GM18867 (cell line): ENCODE measurements around the gene DNAJC30.
"Not testable (repeated sequence)": the region's sequence is repeated elsewhere in the genome, so short reads cannot be mapped to it uniquely, and the experiment has no call there.

ENCODE experiments used
- ATAC-seq: cut with Tn5 transposase; IDR thresholded peaks from one replicate; pipeline ENCODE4 v1.9.1; 2021; ENCODE audit warnings: mild to moderate bottlenecking, moderate library complexity; ENCODE audit not compliant: unreplicated experiment

DNAJC30 gene

GRCh38 chr7:73683056-73683787, at the start of gene DNAJC30, which contains the start of gene BUD23:
TSS of gene DNAJC30 (minus strand) at chr7:73683453. CDS start at chr7:73683423, 30 bp downstream.
TSS of gene BUD23 (plus strand) at chr7:73683597. CDS start at chr7:73683626, 29 bp downstream.
- peak; percentile 89 for ATAC-seq

DNA sequence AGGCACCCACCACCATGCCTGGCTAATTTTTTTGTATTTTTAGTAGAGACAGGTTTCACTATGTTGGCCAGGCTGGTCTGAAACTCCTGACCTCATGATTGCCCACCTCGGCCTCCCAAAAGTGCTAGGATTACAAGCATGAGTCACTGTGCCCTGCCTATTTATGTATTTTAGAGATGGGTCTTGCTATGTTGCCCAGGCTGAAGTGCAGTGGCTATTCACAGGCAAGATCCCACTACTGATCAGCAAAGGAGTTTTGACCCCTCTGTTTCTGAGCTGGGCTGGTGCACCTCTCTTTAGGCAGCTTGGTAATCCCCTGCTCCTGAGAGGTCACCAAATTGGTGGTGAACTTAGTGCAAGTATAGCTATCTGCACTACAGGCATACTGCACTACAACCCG, 49.1 kb upstream of the DNAJC30 start:
- no peak for ATAC-seq

DNA sequence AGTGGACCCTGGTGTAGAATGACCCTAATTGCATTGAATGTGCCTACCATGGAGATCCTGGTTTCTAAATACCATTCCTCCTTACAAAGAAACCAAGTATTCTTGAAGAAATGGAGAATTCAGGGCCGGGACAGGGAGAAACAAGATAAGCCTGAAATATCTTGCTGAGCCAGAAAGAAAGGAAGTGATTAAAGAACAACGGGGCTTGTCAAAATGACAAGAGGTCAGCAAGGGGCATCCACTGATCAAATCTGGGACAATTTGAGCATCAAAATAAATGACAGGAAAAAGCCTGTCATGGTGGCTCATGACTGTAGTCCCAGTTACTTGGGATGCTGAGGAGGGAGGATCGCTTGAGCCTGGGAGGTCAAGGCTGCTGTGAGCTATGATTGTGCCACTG, 47.2 kb upstream of the DNAJC30 start:
- ATAC-seq, result no peak

DNA sequence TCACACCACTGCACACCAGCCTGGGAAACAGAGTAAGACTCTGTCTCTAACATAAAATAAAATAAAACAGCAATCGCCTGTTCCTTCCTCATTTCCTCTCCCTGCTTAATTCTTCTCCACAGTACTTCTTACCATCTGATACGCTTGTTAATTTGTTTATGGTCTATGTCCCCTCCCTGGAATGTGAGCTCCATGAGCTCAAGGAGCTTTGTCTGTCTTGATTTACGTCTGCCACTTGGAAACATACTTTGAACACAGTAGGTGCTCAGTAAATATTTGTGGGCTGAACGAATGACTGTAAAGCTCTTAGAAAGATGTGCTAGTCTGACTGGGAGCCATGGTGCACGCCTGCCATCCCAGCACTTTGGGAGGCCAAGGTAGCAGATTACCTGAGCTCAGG, 45.3 kb upstream of the DNAJC30 start:
- ATAC-seq, result no peak

GRCh38 chr7:73727952-73728351, 44.7 kb upstream of the DNAJC30 start:
- no peak for ATAC-seq

GRCh38 chr7:73726083-73726466, 42.8 kb upstream of the DNAJC30 start:
- peak; percentile 20 for ATAC-seq

GRCh38 chr7:73723813-73724212, 40.6 kb upstream of the DNAJC30 start:
- no peak for ATAC-seq

GRCh38 chr7:73722785-73723184, 39.5 kb upstream of the DNAJC30 start:
- no peak for ATAC-seq

GRCh38 chr7:73722182-73722581, 38.9 kb upstream of the DNAJC30 start:
- ATAC-seq, result not testable (repeated sequence)

DNA sequence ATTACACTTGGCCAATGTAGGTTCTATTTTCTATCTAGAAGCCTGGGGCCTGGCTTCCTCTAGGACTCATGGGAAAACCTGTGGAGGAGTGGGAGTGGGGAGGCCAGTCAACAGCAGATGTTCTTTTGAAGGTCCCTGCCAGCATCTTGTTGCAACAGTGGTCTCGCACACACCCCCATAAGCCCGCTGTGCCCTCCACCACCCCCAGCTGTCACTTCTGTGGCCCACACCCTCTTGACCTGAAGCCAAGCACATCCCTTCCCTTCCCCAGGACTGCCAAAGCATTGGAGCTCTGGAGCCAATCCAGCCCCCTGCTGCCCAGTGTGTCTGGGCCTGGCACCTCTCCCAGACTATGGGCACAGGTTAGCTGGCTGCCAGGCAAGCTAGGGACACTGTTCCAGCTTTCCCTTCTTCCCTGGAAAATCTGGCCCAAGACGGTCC, 38.1 kb upstream of the DNAJC30 start:
- ATAC-seq, result no peak

DNA sequence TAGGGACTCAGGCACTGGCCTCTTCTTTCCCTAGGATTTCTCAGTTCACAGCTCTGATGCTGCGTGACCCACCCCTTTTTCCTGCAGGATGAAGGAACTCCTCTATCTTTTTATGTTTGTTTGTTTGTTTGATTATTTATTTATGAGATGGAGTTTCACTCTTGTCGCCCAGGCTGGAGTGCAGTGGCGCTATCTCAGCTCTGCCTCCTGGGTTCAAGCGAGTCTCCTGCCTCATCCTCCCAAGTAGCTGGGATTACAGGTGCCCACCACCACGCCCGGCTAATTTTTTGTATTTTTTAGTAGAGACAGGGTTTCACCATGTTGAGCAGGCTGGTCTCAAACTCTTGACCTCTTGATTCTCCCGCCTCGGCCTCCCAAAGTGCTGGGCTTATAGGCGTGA, 37.2 kb upstream of the DNAJC30 start:
- ATAC-seq, result not testable (repeated sequence)

GRCh38 chr7:73719806-73720169, 36.5 kb upstream of the DNAJC30 start:
- ATAC-seq, result peak; percentile 9

- peak; percentile 82 for ATAC-seq
Measured at GRCh38 chr7:73718905-73719805, 35.9 kb upstream of the DNAJC30 start, which contains the start of gene STX1A. TSS of gene STX1A (minus strand) at chr7:73719669. CDS start at chr7:73719631, 38 bp downstream.

DNA sequence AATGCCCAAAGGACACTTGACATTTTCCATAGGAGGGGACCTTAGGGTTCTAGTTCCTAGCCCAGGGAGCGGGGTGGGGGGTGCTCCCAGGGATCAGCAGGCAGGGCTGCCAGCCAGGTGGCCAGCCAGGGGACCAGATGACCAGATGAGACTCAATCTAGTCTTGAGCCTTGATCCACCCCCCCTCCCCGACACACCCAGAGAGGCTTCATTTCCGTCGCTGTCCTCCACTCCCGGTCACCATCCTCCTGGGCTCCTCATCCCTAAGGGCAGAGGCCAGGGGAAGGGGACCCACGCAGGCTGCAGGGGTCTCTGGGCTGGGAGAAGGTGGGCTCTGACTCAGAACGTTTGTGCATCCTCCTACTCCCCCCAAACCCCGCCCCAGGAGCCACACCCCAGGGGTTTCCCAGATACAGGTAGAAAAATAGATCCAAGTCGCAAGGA, 35.2 kb upstream of the DNAJC30 start:
- no peak for ATAC-seq

DNA sequence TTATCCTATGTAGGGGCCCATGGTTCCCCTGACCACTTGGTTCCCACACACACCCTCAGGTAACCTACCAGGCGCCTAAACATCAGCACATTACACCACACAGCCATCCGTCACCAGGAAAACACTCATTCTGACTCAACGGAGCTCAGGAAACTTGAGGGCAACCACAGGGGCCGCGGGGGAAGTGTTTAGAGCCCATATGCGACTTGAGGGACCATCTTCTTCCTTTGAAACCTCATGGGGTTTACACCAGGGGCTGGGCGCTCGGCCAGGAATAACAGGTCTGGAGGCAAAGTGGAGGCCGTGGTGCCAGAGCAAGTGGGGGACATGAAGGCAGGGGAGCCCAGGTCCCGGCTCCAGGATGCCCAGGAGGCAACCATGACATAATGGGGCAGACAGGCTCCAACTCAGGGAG, 34.7 kb upstream of the DNAJC30 start:
- no peak for ATAC-seq

- ATAC-seq, result no peak
Measured at GRCh38 chr7:73717025-73717807, 34.0 kb upstream of the DNAJC30 start.

GRCh38 chr7:73716318-73716890, 33.2 kb upstream of the DNAJC30 start:
- ATAC-seq, result no peak

GRCh38 chr7:73715648-73716317, 32.5 kb upstream of the DNAJC30 start:
- no peak for ATAC-seq

DNA sequence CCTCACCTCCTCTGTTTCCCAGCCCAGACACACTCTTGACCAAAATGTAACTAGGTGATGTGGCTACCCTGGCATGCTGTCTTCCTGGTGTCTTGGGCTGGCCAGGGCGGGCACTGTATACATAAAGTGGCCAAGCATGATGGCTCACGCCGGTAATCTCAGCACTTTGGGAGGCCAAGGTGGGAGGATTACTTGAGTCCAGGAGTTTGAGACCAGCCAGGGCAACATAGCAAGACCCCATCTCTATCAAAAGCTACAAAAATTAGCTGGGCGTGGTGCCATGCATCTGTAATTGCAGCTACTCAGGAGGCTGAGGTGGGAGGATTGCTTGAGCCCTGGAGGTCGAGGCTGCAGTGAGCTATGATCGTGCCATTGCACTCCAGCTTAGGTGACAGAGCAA, 30.1 kb upstream of the DNAJC30 start:
- not testable (repeated sequence) for ATAC-seq

- ATAC-seq, result no peak
Measured at GRCh38 chr7:73712773-73713172, 29.5 kb upstream of the DNAJC30 start.
